IPS DF 4.7 (cell line): ENCODE measurements around the gene TMCC3.
"Not testable (repeated sequence)": the region's sequence is repeated elsewhere in the genome, so short reads cannot be mapped to it uniquely, and the experiment has no call there.

Experiments
- DNase-seq: peaks from one replicate; pipeline ENCODE4 v3.0.0-alpha.2; 2013; ENCODE audit warnings: low spot score; ENCODE audit errors: extremely low read depth

The TMCC3 gene

DNA sequence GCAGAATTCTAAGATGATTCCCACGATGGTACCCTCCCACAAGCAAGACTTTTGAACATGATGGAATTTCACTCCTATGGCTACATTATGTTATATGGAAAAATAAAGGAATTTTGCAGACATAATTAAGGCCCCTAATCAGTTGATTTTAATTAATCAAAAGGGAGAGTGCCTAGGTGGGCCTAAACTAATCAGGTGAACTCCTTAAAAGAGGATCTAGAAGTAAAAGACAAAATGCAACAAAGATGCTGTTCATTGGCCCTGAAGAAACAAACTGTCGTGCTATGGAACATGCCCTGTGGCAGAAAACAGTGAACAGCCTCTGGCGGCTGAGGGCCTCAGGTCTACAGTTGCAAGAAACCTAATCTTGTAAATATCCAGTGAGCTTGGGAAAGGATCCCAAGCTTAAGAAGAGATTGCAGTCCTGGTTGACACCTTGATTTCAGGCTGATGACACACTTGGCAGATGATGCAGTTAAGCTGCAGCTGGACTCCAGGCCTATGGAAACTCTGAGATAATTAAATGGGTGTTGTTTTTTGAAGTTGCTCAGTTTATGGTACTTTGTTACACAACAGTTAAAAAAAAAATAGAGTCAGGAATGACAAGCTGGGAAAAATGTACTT lies 13.8 kb downstream of the TMCC3 start:
- no peak for DNase-seq

DNA sequence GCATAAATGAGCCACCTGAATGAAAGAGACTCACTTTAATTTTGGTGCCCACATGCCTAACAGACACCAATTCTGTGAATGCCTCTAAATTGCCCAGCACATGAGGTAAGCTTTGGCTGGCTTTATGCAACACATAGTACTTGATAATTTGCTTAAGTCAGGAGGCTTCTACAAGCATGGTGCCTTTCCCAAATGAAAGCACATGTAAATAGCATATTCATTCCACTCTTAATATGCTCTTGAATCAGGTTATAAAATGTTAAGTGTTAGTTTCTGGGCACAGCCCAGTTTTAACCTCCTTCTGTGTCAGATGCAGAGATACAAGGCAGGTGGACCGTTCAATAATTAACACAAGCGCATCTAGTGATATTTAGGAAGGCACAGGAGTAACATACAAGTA lies 15.6 kb downstream of the TMCC3 start:
- DNase-seq = no peak

DNA sequence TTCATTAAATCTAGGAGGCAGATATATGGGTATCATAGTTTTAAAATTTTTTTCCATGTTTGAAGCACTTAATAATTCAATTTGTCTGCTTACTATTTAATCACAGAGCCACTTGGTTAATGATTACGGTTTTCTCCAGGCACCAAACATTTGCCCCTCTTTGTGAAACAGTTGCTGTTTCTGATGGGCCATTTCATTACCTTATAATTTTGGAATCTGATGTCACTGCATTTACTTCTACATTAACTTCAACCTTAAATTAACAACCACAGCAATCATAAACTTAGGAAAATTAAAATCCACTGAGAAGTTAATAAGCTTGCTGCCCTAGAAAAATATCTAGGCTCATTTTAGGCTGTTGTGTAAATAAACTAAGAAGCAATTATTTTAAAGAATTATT lies 17.0 kb downstream of the TMCC3 start:
- no peak for DNase-seq

- DNase-seq = no peak
Observed at GRCh38 chr12:94631058-94631457, 19.3 kb downstream of the TMCC3 start.

- DNase-seq = no peak
Observed at GRCh38 chr12:94628819-94629472, 21.4 kb downstream of the TMCC3 start.

DNA sequence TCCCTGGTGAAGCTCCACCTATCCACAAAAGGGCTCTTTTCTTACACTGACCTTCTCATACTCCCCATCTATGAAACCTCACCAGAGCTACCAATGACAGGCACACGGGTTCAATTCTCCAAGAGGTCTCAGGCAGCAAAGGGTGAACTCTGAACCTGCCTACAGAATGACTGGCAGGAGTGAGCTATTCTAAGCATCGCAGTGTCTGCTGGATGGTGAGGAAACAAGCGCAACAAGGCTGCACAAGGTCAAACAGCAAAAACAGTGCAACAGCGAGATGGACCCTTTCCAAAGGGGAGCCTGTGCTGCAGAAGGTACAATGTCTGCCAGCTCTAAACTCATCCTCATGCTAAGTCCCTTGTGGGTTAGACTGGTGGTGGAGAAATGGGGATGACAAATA lies 22.0 kb downstream of the TMCC3 start:
- DNase-seq = no peak

GRCh38 chr12:94625531-94625930 lies 24.8 kb downstream of the TMCC3 start:
- no peak for DNase-seq

DNA sequence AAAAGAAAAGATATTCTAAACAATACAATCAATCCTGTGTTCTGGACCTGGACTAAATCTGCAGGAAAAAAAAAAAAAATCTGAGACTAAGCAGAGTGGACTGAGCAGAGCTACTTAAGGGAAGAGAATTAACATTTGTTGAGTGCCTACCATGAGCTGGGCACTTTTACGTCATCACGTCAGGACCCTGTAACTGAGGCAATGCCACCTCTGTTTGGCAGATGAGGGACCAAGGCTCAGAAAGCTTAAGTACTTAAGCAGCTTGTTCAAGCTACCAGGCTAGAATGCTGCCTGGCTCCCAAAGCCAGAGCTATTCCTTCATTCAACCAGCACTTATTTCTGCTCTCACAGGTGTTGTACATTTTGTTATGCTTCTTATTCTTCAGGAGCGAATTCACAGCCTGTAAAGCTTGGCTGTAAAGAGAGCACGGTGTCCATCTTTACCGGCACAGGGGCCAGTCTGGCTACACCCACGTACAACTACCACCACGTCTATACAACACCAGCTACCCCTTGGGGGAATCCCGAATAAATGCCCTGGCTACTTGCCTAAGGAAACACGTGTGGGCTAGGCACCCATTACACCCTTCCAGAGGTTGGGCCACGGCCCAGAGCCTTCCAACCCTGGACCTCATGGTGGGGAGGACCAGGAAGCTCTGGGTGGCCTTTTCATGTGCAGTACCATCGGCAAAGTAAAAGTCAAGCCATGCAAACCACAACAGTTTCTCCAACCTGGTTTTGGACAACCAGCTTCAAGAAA lies 27.0 kb downstream of the TMCC3 start:
- no peak for DNase-seq

DNA sequence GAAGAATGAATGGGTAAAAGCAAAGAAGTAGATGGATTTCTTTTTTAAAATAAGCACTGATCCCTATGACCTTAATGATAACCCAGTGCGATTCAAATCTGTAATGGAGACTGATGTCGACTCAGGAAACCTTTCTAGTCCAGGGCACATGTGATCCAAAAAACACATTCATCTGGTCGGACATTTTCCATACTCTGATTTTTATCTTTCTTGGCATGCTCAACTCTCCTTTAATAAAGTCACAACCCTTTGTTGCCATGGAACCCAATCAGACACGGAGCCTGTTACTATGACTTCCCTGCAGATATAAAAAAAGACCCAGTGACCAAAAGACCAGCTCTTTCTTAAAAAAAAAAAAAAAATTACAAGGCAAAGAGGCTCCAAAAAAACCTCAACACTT lies 27.9 kb downstream of the TMCC3 start:
- no peak for DNase-seq

DNA sequence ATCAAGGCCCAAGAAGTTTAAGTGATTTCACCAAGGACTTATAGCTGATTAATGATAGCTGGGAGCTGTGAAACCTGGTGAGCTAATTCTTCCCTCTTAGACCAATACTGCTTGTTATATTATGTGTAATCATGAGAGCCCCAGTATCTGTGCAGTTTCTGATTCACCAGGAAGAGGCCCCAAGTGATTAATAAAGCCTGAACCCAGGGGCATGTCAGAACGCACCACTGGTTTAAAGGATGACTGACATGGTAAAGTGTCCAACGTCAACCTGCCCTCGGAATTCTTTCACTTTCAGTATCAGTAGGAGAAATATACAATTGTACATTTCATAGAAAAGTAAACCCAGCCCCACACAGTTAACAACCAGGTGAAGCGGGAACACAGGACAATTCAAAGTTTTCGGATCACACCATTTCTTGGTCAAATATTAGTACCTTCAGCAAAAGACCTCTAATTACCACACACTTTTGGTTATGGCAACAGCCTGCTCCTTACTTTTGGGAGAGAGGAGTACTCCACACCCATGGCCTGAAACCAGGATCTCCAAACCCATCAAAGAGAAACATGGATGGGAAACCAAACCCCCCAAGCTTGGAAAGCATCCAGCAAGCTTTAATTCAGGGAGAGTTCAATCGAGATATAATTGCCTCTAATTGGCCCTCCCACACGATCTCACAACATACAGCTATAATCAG lies 28.5 kb downstream of the TMCC3 start:
- DNase-seq = no peak

DNA sequence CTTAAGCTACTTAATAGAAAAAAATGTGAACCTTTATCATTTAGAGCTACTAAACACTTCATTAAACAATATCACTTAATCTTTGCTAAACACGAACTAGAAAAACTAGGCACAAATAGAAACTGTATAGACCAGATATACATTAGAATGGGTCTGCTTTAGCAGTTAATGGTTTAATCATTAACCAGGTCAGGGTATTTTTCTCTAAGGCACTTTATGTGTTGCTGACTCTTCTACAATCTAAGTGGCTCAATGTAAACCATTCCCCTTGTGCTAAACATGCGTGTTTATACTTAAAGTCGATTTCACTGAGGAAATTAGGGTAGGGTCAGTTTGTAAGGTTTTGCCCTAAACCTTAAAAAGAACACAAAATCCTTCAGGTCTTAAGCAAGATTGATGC lies 29.7 kb downstream of the TMCC3 start:
- DNase-seq = no peak

DNA sequence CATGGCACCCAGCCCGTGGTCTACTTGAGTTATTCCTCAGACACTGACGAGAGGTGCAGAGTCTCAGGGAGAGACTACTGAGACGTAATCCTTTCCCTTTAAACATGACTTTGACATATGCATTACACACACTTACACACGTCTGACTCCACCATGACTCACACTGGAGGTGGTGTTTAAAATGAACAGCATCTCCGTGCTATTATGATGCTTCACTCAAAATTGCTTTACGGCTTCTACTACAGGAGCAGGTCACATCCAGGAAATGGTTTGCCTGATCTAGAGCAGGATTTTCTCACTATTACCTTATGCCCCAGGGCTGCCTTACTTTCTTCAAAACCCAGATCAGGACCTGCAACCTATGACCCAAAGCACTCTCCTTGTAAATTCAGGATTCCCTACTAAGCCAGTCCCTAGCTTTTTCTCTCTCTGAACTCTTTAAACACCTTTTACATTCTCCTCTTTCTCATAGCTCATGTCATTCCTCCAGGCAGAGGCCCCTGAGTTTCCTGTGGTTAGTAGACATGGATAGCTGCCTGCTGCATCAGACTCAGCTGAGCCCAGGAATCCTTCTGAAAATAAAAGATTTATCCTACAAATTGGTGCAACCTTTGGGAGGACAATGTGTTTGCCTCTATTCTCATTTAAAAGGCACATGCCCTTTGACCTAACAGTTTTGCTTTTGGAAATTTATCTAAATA lies 31.2 kb downstream of the TMCC3 start:
- DNase-seq = no peak

DNA sequence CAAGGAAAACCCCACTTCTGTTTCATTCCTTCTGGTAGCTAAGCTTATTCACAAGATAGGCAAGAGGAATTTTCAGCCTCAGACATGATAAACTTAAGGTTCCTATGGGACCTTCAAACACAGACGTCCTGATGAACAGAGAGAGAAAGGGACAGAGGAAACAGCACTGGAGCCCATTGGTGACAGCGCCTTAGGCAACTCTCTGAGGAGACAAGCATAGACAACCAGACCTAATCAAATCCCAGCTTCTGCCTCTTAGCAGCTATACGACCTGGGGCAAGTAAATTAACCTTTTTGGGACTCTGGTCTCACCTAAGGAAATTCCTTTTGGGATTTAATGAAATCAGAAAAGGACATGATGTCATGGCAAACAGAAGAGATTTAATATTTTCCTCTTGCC lies 33.3 kb downstream of the TMCC3 start:
- DNase-seq = no peak

GRCh38 chr12:94616203-94616729 lies 34.1 kb downstream of the TMCC3 start:
- DNase-seq = no peak

DNA sequence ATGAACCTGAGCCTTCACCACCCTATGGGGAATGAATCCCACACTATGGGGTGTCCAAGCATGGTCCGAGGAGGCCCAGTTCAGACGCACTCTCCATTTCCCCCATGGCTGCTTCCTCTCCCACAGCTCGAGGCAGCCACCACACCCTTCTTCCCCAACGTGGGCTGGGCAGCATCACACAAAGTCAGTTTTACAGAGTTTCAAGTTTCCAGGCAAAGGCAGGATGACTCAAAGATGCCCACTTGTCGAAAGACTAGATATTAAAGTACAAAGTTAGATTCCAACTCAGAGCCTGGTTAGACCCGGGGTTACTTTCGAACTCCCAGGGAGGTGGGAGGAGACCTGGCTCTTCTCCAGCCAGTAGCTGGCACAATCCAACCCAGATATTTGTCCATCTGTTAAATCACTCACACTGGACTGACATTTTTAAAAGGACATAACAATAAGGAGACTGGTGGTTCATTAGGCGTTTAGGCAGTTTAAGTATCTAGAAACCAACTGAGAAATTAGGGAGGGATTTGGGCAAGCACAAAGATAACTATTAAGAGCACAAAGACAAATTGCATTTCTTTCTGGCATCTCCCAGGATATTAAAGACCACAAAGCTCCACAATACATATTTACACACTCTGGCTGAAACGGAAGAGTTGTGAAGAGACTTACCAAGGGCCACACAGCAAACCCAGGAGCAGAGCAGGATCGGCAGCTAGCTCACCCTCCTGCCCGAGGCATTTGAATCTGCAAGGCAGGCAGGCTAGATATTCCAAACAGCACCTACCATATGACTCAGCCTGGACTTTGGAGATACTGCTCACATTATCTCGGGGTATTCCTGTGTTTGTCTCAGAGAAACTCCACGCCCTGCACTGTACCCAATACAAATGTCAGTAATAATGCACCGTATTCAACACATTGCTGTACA lies 34.8 kb downstream of the TMCC3 start:
- DNase-seq = no peak

DNA sequence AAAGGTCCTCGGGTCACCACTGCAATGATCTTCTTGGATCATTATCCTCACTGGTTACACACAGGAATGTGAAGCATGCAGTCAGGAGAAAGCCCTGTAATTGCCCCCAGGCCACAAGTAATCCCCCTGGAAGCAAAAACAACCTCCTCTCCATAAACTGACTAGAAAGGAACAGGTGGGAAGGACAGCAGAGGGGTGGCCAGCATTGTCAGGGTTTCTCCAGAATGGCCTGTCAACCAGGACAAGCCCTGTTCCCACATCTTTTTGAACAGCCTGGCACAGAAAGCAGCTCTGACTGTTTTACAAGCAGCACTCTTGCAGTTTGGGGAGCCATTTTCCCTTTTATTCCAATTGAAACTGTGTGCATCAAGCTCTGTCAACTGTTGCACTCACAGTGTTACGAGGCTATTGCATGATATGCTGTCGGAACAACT lies 36.1 kb downstream of the TMCC3 start:
- DNase-seq = no peak

DNA sequence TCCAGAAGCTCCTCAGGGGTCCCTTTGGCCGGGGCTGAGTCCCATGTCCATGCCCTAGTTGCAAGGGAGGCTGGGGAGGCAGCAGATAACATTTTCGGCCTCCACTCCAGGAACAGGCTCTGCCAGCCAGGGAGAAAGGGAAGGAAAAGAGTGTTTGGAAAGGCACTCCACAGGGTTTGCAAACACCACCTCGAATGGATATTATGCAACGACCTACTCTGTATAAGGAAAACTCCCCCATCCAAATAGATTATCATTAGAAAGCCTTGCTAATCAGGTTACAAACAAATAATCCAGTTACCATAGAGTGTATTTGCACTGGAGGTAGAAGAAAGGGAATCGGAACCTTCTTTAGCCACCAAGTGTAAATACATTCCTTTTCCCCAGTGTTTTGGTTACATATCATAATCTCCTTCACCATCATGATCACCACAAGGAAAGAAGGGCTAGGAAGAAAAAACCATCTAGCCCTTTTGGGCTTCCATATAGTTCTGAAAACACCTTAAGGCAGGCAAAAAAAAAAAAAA lies 40.4 kb downstream of the TMCC3 start:
- no peak for DNase-seq

DNA sequence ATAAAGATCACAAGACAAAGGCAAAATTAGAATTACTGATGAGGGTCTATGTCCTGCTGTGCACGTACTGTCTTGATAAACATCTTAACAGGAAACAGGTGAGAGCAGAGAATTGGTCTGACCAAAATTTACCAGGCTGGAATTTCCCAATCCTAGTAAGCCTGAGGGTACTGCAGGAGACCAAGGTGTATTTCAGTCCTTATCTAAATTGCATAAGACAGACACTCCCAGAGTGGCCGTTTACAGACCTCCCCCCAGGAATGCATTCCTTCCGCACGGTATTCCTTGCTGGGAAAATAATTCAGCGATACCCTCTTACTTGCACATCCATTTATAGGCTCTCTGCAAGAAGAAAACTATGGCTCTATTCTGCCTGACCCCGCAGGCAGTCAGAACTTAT lies 43.5 kb downstream of the TMCC3 start:
- not testable (repeated sequence) for DNase-seq

DNA sequence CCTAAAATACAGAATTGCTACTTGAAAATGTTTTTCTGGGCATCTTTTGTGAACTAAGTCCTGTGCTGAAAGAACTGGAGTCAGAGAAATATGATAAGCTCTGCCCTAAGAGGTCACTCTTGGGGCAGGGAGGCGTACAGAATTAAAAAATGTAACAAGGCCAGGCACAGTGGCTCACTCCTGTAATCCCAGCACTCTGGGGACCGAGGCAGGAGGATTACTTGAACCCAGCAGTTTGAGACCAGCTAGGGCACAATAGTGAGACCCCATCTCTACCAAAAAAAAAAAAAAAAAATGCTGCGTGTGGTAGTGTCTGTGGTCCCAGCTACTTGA lies 46.0 kb downstream of the TMCC3 start:
- no peak for DNase-seq
